GM21737 (cell line): ENCODE data around the gene ADGRD2.

ENCODE experiments used
- ATAC-seq: cut with Tn5 transposase; IDR thresholded peaks from one replicate; pipeline ENCODE4 v1.9.1; 2021; ENCODE audit warnings: mild to moderate bottlenecking, moderate library complexity; ENCODE audit not compliant: unreplicated experiment

ADGRD2 gene

DNA sequence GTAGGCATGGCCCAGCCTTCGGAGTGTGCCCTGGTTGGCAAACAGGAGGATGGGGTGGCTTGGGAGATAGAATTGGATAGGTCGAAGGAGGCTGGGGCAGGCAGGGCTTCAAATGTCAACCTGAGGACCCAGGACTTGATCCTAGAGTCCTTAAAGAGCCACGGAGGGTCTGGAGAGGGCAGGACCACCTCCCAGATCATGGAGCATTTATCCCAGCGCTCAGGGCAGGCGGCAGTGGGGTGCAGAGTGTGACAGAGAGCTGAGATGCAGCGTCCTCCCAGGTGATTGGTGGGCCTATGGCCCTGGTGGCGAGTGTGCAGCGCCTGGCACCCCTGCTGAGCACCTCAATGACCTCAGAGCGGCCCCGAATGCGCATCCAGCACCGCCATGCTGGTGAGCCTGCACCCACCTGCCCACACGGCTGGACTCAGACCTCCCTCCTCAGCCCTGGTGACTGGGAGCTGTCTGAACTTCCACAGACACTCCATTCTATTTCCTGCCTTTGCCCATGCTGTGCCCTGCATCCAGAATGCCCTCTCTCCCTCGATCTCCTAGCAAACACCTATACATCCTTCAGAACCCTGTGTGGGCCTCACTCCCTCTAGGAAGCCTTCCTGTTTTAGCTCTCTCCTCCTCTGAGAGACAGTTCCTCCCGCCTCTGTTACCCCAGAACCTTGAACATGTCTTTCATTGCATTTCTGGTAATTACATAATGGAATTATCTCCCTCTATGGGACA, 6.3 kb downstream of the ADGRD2 start:
- ATAC-seq: no peak

- ATAC-seq: no peak
These were observed 7.0 kb downstream of the ADGRD2 start for GRCh38 chr9:124457079-124457886.

DNA sequence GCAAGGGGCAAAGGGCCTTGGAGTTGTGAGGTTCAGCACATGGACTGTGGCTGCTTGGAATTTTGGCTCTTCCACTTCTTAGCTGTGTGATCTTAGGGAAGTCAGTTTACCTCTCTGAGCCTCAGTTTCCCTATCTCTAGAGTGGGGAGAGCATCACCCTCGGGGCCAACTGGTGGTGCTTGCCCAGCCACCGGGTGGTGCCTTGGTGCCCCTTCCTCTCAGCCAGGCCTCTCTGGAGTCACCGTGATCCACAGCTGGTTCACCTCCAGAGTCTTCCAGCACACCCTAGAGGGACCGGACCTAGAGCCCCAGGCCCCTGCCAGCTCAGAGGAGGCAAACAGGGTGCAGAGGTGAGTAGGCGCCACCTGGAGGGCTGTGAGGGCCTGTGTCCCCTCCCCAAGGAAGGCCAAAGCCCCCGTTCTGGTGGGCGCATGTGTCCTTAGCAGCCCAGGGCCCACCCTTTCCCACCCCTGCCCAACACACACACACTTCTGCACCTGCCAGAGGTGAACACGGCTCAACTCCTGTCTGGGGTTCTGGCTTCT, 7.7 kb downstream of the ADGRD2 start:
- ATAC-seq: no peak

- no peak for ATAC-seq
These were observed 8.2 kb downstream of the ADGRD2 start for GRCh38 chr9:124458441-124458840.

DNA sequence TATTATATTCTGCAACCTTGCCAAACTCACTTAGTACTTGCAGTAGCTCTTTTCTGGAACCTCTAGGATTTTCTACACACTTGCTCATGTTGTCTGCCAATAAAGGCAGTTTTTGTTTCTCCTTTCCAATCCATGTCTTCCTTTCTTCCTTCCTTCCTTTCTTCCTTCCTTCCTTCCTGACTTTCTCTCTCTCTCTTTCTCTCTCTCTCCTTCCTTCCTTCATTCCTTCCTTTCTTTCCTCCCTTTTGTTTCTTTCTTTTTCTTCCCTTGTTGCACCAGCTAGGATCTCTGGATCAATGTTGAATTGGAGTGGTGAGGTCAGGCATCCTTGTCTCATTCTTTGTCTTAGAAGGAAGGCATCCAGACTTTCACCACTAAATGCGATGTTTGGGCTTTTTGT, 12.5 kb downstream of the ADGRD2 start:
- no peak for ATAC-seq

DNA sequence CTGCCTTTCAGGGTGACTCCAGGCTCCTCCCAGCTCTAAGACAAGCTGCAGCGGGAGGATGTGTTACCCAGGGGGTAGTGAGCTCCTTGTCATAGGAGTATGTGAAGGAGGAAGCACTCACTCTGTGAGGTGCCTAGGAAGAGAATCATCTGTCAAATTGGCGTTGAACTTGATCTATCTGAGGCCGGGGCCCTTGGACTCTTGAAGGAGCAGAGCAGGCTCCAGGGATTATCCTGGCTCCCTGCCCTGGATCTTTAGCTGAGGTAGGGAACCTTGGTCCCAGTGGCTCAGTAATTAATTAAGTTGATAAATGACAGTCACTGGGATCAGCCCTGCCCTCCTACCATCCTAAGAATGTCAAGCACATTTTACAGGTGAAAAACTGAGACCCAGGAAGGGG, 15.5 kb downstream of the ADGRD2 start:
- no peak for ATAC-seq

DNA sequence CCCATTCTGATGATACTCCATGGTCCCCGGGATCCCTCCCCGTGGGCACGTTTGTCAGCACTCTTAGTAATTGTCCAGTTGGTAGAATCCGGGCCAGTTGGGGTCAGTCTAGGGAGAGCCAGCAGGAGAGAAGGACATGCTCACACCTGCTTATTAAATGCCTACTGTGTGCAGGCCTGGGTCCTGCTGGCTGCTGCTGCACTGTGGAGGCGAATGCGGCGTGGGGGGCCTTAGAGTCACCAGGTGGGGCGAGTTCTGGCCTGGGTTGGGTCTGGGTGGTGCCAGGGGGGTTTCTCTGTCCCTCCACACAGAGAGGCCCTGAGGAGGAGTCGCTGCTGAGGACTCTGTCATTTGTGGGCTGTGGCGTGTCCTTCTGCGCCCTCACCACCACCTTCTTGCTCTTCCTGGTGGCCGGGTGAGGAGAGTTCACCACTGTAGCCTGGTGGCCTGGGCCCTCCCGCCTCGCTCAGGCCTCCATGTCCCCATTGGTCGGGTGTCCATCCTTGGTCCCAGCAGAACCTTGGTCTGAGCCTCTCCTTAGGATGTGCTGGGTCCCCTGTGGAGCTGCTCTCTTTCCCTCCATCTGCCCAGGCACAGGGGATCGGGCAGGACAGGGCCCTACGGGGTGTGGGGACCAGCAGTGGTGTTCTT, 17.3 kb downstream of the ADGRD2 start:
- ATAC-seq: no peak

DNA sequence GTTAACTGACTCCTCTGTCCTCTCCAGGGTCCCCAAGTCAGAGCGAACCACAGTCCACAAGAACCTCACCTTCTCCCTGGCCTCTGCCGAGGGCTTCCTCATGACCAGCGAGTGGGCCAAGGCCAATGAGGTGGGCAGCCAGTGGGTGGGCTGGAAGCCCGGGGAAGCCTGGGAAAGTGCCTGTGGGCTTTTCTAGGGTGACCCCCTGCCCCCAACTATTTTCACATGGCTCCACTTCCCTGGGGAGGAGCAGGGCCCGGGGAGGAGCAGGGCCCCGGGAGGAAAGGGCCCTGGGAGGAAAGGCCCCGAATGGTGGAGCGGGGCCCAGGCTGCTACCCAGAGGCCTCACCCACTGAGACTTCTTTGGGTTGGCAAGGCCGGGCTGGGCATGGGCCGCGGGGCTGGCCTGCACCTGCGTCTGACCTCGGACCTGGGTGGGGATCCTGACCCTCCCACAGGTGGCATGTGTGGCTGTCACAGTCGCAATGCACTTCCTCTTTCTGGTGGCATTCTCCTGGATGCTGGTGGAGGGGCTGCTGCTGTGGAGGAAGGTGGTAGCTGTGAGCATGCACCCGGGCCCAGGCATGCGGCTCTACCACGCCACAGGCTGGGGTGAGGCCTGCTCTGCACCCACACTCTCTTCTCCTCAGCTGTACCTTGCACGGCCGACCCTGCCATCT, 17.9 kb downstream of the ADGRD2 start:
- no peak for ATAC-seq

GRCh38 chr9:124469011-124469832, 19.0 kb downstream of the ADGRD2 start:
- ATAC-seq: no peak

- ATAC-seq: no peak
These were observed 20.1 kb downstream of the ADGRD2 start for GRCh38 chr9:124470306-124470705.

GRCh38 chr9:124470726-124471125, 20.5 kb downstream of the ADGRD2 start:
- ATAC-seq: no peak

DNA sequence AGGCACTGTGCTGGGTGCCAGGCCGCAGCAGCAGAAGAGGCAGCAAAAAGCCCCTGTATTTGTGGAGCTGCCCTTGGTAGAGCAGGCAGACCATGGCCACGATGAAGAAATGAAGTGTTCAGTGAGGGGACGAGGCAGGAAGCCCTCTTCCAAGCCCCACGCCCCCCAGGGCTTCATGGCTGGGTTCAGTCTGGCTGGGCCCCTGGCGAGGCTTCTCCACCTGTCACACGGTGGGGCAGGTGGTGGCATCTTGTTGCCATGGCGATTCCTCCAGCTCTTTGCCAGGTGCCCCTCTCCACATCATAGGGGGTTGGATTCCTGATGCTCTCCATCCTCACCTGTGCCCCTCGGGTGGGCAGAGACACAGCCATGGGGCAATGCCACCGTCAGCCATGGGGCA, 21.5 kb downstream of the ADGRD2 start:
- ATAC-seq: no peak

GRCh38 chr9:124472770-124473169, 22.5 kb downstream of the ADGRD2 start:
- no peak for ATAC-seq

GRCh38 chr9:124473310-124473709, 23.1 kb downstream of the ADGRD2 start:
- ATAC-seq: no peak

- ATAC-seq: no peak
These were observed 23.9 kb downstream of the ADGRD2 start for GRCh38 chr9:124474151-124474550.

DNA sequence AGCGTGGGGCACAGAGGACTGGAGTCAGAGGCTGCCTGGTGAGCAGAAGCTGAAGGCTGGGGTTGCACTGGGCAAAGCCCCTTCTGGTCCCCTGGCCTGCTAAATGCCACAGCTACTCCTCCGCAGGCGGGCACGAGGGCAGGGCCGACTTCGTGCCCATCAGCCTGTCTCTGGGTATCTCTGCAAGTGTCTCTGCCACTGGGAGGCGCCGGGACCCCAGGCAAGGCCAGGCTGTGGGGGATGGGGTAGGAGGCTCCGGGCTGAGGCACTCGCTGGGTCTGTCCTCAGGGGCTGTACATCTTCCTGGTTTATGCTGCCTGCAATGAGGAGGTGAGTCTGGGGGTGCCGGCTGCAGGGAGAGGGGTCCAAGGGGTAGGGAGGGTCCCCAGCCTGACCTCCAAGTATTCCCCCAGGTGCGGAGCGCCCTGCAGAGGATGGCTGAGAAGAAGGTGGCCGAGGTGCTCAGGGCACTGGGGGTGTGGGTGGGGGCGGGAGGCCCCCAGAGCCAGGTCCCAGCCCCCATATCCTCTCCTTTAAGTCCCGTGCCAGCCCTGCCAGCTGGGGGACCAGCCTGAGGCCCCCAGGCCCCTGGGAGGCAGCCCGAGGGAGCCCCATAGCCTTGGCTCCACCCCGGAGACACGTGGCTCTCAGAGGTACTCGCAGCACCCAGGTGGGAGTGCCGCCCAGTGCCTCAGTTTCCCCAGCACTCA, 25.1 kb downstream of the ADGRD2 start:
- ATAC-seq: no peak

DNA sequence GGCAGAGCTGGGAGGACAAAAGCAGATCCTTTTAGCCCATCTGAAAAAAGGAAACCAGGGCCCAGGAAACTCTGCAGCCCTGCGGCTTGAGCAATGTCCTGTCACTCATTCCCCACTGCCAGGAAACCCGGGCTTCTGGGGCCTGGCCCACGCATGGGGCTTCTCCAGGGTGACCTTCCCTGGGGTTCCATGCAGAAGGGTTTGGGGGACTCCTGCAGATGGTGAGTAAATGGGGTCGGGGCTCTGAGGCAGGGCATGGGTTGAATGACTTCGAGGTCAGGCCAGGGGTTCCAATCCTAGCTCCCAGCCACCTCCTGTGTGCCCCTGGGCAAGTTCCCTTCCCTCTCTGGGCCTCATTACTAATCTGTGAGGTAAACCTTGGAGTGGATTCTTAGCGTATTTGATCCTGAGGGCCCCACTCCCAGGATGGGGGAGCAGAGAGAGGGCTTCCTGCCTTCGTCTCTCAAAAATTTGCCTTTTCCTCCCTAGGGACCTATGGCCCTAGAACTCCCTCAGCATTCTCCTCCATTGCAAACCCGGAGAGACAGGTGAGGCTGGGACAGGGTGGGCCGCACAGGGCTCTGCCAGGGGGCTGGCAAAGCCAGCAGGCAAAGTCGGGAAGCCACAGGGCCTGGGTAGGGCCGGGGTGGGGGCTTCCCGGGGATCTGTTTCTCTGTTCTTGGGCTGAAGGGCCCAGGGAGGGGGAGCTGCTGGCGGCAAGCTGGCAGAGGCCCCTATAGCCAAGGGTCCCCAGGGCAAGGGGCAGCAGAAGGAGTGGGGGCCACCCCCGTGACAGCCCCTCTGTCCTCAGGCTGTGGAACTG, 25.8 kb downstream of the ADGRD2 start:
- ATAC-seq: no peak

DNA sequence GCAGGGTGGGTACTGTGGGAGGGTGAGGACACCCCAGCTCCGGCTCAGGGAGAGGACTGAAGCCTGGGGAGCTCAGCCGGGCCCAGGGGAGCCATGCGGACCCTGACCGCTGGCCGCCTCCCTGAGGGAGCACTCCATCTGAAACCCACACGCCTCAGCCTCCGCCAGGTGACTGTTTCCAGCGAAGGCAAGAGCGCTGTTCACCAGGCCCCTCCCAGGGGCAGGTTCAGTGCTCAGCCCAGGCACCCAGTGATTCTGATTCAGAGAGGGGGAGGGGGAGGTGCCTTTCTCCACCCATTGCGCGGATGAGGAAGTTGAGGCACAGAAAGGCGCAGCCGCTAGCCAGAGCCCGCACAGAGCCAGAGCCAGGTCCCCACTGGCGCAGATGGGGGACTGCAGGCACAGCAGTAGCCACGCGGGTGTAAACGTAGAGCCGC, 27.0 kb downstream of the ADGRD2 start:
- no peak for ATAC-seq
